HEK293 (cell line): ENCODE results near the gene EIF5A.

Source experiments
- CTCF ChIA-PET: fragments of 350-600 bp; formaldehyde crosslinking; extraction: SDS; loops from one replicate; lab custom pipeline; 2021; ENCODE audit warnings: antibody characterized with exemption; lab: Yijun Ruan, JAX
- POLR2A ChIA-PET: fragments of 300-600 bp; formaldehyde crosslinking; extraction: SDS; loops from one replicate; lab custom pipeline; 2020; ENCODE audit warnings: antibody characterized with exemption, inconsistent platforms; lab: Yijun Ruan, JAX
- H3K27ac ChIP-seq: fragments of 200-500 bp; sonication (Bioruptor generic); 2 replicates; pipeline ENCODE4 v1.5.1; 2014; ENCODE audit warnings: low read depth, low read length, control low read depth, inconsistent platforms; ENCODE audit errors: extremely low read depth
- H3K36me3 ChIP-seq, 2 experiments: fragments of 200-500 bp in 1 of 2; sonication (Bioruptor generic) in 1 of 2; 1 replicate in 1 of 2; 2 replicates in 1 of 2; pipeline ENCODE4 v1.5.1; 2014 to 2017; ENCODE audit warnings: inconsistent platforms in 2 of 2, low read length in 2 of 2; ENCODE audit not compliant: control insufficient read depth in 2 of 2, insufficient read depth in 1 of 2
- H3K4me1 ChIP-seq: fragments of 200-500 bp; sonication (Bioruptor generic); 2 replicates; pipeline ENCODE4 v1.5.1; 2014; ENCODE audit warnings: mild to moderate bottlenecking, low read length, inconsistent platforms; ENCODE audit not compliant: control insufficient read depth, insufficient read depth
- H3K4me3 ChIP-seq: 2 replicates; pipeline ENCODE4 v1.5.1; 2011; ENCODE audit warnings: low read depth, mild to moderate bottlenecking, control low read depth, low read length, moderate library complexity
- H3K9me3 ChIP-seq: fragments of 200-500 bp; sonication (Bioruptor generic); 2 replicates; pipeline ENCODE4 v1.5.1; 2014; ENCODE audit warnings: low read depth, low read length, inconsistent platforms; ENCODE audit not compliant: control insufficient read depth, insufficient read depth
- HOXD13 ChIP-seq: sonication (generic); formaldehyde crosslinking; IDR thresholded peaks from 2 replicates; pipeline ENCODE4 v1.8.0; 2022; ENCODE audit warnings: missing genetic modification reagents, borderline replicate concordance
- KLF1 ChIP-seq: fragments of 450-650 bp; formaldehyde crosslinking; IDR thresholded peaks from 2 replicates; pipeline ENCODE4 v1.5.1; 2016; ENCODE audit warnings: missing biosample characterization, missing genetic modification characterization
- SETDB1 ChIP-seq: IDR thresholded peaks from one replicate; pipeline ENCODE4 v1.6.1; 2017; ENCODE audit warnings: mild to moderate bottlenecking, low read length, moderate library complexity, mixed read lengths; ENCODE audit not compliant: insufficient read length
- WT1 ChIP-seq: fragments of 450-650 bp; formaldehyde crosslinking; IDR thresholded peaks from 2 replicates; pipeline ENCODE4 v1.5.1; 2016; ENCODE audit warnings: missing biosample characterization, missing genetic modification characterization
- ZBTB48 ChIP-seq: fragments of 450-650 bp; formaldehyde crosslinking; IDR thresholded peaks from 2 replicates; pipeline ENCODE4 v1.5.1; 2016; ENCODE audit warnings: missing biosample characterization, missing genetic modification characterization
- ZEB2 ChIP-seq: fragments of 450-650 bp; formaldehyde crosslinking; IDR thresholded peaks from 2 replicates; pipeline ENCODE4 v1.5.1; 2016; ENCODE audit warnings: missing biosample characterization, missing genetic modification characterization
- ZFP37 ChIP-seq: fragments of 450-650 bp; formaldehyde crosslinking; IDR thresholded peaks from 2 replicates; pipeline ENCODE4 v1.5.1; 2016; ENCODE audit warnings: missing biosample characterization, missing genetic modification characterization
- ZNF10 ChIP-seq: fragments of 450-650 bp; formaldehyde crosslinking; IDR thresholded peaks from 2 replicates; pipeline ENCODE4 v1.5.1; 2017; ENCODE audit warnings: missing biosample characterization, missing genetic modification characterization
- ZNF184 ChIP-seq: fragments of 450-650 bp; IDR thresholded peaks from 2 replicates; pipeline ENCODE4 v1.5.1; 2018; ENCODE audit warnings: missing biosample characterization, mild to moderate bottlenecking, missing genetic modification characterization
- ZNF19 ChIP-seq: fragments of 450-650 bp; formaldehyde crosslinking; IDR thresholded peaks from 2 replicates; pipeline ENCODE4; 2016; ENCODE audit warnings: missing biosample characterization, missing genetic modification characterization, low read depth
- ZNF266 ChIP-seq: fragments of 450-650 bp; formaldehyde crosslinking; IDR thresholded peaks from 2 replicates; pipeline ENCODE4 v1.5.1; 2016; ENCODE audit warnings: missing biosample characterization, missing genetic modification characterization, low read depth
- ZNF311 ChIP-seq: fragments of 450-650 bp; formaldehyde crosslinking; IDR thresholded peaks from 2 replicates; pipeline ENCODE4 v1.5.1; 2017; ENCODE audit warnings: missing biosample characterization, missing genetic modification characterization, borderline replicate concordance
- ZNF514 ChIP-seq: fragments of 450-650 bp; formaldehyde crosslinking; IDR thresholded peaks from 2 replicates; pipeline ENCODE4 v1.5.1; 2016; ENCODE audit warnings: missing biosample characterization, missing genetic modification characterization
- ZNF561 ChIP-seq: fragments of 450-650 bp; IDR thresholded peaks from 2 replicates; pipeline ENCODE4 v1.5.1; 2018; ENCODE audit warnings: missing biosample characterization, missing genetic modification characterization, borderline replicate concordance
- ZNF585B ChIP-seq: fragments of 450-650 bp; formaldehyde crosslinking; IDR thresholded peaks from 2 replicates; pipeline ENCODE4 v1.5.1; 2016; ENCODE audit warnings: missing biosample characterization, missing genetic modification characterization
- ZNF623 ChIP-seq: fragments of 450-650 bp; formaldehyde crosslinking; IDR thresholded peaks from 2 replicates; pipeline ENCODE4 v1.5.1; 2016; ENCODE audit warnings: missing biosample characterization, missing genetic modification characterization
- ZNF658 ChIP-seq: fragments of 450-650 bp; formaldehyde crosslinking; IDR thresholded peaks from 2 replicates; pipeline ENCODE4; 2016; ENCODE audit warnings: missing biosample characterization, missing genetic modification characterization
- ZNF660 ChIP-seq: fragments of 450-650 bp; IDR thresholded peaks from 2 replicates; pipeline ENCODE4 v1.5.1; 2018; ENCODE audit warnings: missing biosample characterization, mild to moderate bottlenecking, missing genetic modification characterization
- ZNF677 ChIP-seq: fragments of 450-650 bp; IDR thresholded peaks from 2 replicates; pipeline ENCODE4 v1.5.0; 2018; ENCODE audit warnings: missing biosample characterization, mild to moderate bottlenecking, missing genetic modification characterization, moderate library complexity
- ZNF777 ChIP-seq: fragments of 450-650 bp; formaldehyde crosslinking; IDR thresholded peaks from 2 replicates; pipeline ENCODE4 v1.5.1; 2017; ENCODE audit warnings: missing biosample characterization, missing genetic modification characterization, borderline replicate concordance
- ZNF843 ChIP-seq: fragments of 450-650 bp; formaldehyde crosslinking; IDR thresholded peaks from 2 replicates; pipeline ENCODE4 v1.5.1; 2016; ENCODE audit warnings: missing biosample characterization, missing genetic modification characterization
- ZSCAN23 ChIP-seq: fragments of 450-650 bp; formaldehyde crosslinking; IDR thresholded peaks from 2 replicates; pipeline ENCODE4 v1.5.1; 2016; ENCODE audit warnings: missing biosample characterization, missing genetic modification characterization
- TF ChIP-seq, protein P1 (sequence below): fragments of 450-650 bp; formaldehyde crosslinking; IDR thresholded peaks from 2 replicates; pipeline ENCODE4 v1.5.1; 2017; ENCODE audit warnings: missing biosample characterization, missing genetic modification characterization
- TF ChIP-seq, protein P2 (sequence below): fragments of 450-650 bp; formaldehyde crosslinking; IDR thresholded peaks from 2 replicates; pipeline ENCODE4 v1.5.1; 2016; ENCODE audit warnings: missing biosample characterization, missing genetic modification characterization
- TF ChIP-seq, protein P3 (sequence below): fragments of 450-650 bp; formaldehyde crosslinking; IDR thresholded peaks from 2 replicates; pipeline ENCODE4 v1.5.1; 2016; ENCODE audit warnings: missing biosample characterization, missing genetic modification characterization

EIF5A gene

DNA sequence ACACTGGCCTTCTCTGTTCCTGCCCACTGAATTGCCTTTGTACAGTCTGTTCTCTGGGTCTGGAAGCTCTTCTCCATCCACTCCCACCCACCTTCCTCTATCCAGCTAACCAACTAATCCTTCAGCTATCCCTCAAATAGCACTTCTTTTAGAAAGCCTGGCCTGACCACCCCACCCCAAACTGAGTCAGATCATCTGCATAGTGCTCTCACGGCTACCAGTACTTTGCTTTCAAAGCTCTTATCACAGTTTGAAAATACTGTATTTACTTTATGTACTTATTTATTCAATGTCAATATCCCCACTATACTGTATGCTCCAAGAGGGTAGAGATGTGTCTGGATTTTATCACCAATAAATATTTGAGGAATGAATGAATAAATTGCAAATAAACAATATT, 40.6 kb upstream of the EIF5A start:
- H3K27ac ChIP-seq = no peak overlapping the region
- H3K4me1 ChIP-seq = peaks cover 18% of the 10 kb centered on the region
- TF ChIP-seq ZBTB48 (no peak), ZNF658 (tag by site-specific recombination) (no peak), ZSCAN23 (tag by site-specific recombination) (no peak), SETDB1 (no peak), ZNF311 (tag by site-specific recombination) (no peak), ZNF19 (tag by site-specific recombination) (no peak), ZNF777 (tag by site-specific recombination) (no peak), ZNF266 (no peak), ZNF561 (no peak), ZNF843 (tag by site-specific recombination) (no peak), ZEB2 (no peak), KLF1 (tag by site-specific recombination) (no peak)
- TF ChIP-seq, protein P1, sequence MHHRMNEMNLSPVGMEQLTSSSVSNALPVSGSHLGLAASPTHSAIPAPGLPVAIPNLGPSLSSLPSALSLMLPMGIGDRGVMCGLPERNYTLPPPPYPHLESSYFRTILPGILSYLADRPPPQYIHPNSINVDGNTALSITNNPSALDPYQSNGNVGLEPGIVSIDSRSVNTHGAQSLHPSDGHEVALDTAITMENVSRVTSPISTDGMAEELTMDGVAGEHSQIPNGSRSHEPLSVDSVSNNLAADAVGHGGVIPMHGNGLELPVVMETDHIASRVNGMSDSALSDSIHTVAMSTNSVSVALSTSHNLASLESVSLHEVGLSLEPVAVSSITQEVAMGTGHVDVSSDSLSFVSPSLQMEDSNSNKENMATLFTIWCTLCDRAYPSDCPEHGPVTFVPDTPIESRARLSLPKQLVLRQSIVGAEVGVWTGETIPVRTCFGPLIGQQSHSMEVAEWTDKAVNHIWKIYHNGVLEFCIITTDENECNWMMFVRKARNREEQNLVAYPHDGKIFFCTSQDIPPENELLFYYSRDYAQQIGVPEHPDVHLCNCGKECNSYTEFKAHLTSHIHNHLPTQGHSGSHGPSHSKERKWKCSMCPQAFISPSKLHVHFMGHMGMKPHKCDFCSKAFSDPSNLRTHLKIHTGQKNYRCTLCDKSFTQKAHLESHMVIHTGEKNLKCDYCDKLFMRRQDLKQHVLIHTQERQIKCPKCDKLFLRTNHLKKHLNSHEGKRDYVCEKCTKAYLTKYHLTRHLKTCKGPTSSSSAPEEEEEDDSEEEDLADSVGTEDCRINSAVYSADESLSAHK (tag by site-specific recombination) = no peak
- POLR2A ChIA-PET = interaction anchor here (0.6 to 1.8 kb wide), 2 partner anchors 10 to 22 kb away, joined by 3 to 5 read pairs; no protein-coding TSS in a partner anchor
- CTCF ChIA-PET = interaction anchor here (0.6 to 2.4 kb wide), 5 partner anchors 14 to 89 kb away, joined by 3 to 18 read pairs (median 5); partner anchors contain the start of gene SLC2A4
- H3K36me3 ChIP-seq = no peaks in the 10 kb centered on the region; a peak in 1 of 3 replicates
- H3K9me3 ChIP-seq = no peaks in the 10 kb centered on the region
- no peak overlapping the region for H3K4me3 ChIP-seq

DNA sequence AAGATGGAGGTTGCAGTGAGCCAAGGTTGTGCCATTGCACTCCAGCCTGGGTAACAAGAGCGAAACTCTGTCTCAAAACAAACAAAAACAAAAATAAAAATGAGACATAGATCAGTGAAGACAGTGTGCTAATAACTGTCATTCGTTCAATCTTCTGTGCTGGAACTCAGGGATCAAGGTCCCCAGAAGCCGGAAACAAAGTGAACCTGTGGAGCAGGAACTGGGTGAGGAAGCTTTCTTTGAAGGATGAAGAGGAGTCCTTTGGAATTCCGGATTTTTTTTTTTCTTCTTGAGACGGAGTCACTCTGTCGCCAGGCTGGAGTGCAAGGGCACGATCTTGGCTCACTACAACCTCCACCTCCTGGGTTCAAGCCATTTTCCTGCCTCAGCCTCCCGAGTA, 28.0 kb upstream of the EIF5A start:
- H3K27ac ChIP-seq = no peak overlapping the region
- peaks cover 9% of the 10 kb centered on the region for H3K4me1 ChIP-seq
- no peak for TF ChIP-seq ZNF184 (tag by site-specific recombination)
- TF ChIP-seq ZNF623 (tag by site-specific recombination) = no peak
- no peak for TF ChIP-seq ZNF514 (tag by site-specific recombination)
- no peak for TF ChIP-seq SETDB1
- no peak for TF ChIP-seq ZNF660 (tag by site-specific recombination)
- TF ChIP-seq, protein P2, sequence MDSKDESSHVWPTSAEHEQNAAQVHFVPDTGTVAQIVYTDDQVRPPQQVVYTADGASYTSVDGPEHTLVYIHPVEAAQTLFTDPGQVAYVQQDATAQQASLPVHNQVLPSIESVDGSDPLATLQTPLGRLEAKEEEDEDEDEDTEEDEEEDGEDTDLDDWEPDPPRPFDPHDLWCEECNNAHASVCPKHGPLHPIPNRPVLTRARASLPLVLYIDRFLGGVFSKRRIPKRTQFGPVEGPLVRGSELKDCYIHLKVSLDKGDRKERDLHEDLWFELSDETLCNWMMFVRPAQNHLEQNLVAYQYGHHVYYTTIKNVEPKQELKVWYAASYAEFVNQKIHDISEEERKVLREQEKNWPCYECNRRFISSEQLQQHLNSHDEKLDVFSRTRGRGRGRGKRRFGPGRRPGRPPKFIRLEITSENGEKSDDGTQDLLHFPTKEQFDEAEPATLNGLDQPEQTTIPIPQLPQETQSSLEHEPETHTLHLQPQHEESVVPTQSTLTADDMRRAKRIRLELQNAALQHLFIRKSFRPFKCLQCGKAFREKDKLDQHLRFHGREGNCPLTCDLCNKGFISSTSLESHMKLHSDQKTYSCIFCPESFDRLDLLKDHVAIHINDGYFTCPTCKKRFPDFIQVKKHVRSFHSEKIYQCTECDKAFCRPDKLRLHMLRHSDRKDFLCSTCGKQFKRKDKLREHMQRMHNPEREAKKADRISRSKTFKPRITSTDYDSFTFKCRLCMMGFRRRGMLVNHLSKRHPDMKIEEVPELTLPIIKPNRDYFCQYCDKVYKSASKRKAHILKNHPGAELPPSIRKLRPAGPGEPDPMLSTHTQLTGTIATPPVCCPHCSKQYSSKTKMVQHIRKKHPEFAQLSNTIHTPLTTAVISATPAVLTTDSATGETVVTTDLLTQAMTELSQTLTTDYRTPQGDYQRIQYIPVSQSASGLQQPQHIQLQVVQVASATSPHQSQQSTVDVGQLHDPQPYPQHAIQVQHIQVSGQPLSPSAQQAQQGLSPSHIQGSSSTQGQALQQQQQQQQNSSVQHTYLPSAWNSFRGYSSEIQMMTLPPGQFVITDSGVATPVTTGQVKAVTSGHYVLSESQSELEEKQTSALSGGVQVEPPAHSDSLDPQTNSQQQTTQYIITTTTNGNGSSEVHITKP (tag by site-specific recombination) = no peak
- TF ChIP-seq, protein P3, sequence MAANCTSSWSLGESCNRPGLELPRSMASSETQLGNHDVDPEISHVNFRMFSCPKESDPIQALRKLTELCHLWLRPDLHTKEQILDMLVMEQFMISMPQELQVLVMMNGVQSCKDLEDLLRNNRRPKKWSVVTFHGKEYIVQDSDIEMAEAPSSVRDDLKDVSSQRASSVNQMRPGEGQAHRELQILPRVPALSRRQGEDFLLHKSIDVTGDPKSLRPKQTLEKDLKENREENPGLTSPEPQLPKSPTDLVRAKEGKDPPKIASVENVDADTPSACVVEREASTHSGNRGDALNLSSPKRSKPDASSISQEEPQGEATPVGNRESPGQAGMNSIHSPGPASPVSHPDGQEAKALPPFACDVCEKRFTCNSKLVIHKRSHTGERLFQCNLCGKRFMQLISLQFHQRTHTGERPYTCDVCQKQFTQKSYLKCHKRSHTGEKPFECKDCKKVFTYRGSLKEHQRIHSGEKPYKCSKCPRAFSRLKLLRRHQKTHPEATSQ (tag by site-specific recombination) = no peak
- TF ChIP-seq HOXD13 (CRISPR knock-in tag) = no peak
- TF ChIP-seq ZNF585B = no peak
- no peak for TF ChIP-seq ZNF677 (tag by site-specific recombination)
- TF ChIP-seq ZFP37 (tag by site-specific recombination) = no peak
- no peak for TF ChIP-seq WT1
- TF ChIP-seq ZNF10 (tag by site-specific recombination) = no peak
- TF ChIP-seq, all 188 proteins: peak for 0
- Histone ChIP-seq H3K36me3 (no peaks in the 10 kb centered on the region; a peak in 1 of 3 replicates), H3K9me3 (no peaks in the 10 kb centered on the region), H3K4me3 (no peak overlapping the region)
- POLR2A ChIA-PET = interaction anchor here (1.0 kb wide), 1 partner anchor 9 kb away, joined by 3 read pairs; no protein-coding TSS in a partner anchor
- CTCF ChIA-PET = interaction anchor here (0.6 to 9.0 kb wide), 13 partner anchors 10 to 269 kb away, joined by 3 to 160 read pairs (median 4); partner anchors contain the start of gene ACAP1
